ENCODE results near the gene GLO1.
"Not testable (repeated sequence)": the region's sequence is repeated elsewhere in the genome, so short reads cannot be mapped to it uniquely, and the experiment has no call there.

The GLO1 gene

GRCh38 chr6:38703949-38704590 is 1.1 kb upstream of the GLO1 start:
- DNase-seq, result no peak

DNA sequence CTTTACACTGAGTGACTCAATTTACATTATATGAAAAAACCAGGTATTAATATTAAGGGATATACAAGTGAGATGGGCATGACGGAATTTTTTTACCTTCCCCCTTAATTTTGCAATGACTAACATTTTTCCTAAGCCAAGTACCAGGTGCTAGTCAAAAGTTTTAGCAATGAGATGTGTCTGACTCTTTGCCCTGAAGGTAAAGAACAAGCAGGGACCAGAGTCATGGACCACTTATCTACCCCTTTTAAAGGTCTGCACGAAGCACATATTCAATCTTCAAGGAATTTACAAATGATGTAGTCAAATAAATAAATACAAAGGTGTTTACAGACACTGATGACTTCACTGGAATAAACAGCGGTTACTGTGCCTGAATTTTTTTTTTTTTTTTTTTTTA is 1.4 kb downstream of the GLO1 start:
- DNase-seq, result no peak

- not testable (repeated sequence) for DNase-seq
Observed at GRCh38 chr6:38699702-38700101, 3.2 kb downstream of the GLO1 start.

GRCh38 chr6:38697846-38698245 is 5.1 kb downstream of the GLO1 start:
- DNase-seq, result no peak

- DNase-seq, result no peak
Observed at GRCh38 chr6:38696345-38696744, 6.6 kb downstream of the GLO1 start.

- DNase-seq, result no peak
Observed at GRCh38 chr6:38695933-38696332, 7.0 kb downstream of the GLO1 start.

- DNase-seq, result no peak
Observed at GRCh38 chr6:38695227-38695900, 7.6 kb downstream of the GLO1 start.

DNA sequence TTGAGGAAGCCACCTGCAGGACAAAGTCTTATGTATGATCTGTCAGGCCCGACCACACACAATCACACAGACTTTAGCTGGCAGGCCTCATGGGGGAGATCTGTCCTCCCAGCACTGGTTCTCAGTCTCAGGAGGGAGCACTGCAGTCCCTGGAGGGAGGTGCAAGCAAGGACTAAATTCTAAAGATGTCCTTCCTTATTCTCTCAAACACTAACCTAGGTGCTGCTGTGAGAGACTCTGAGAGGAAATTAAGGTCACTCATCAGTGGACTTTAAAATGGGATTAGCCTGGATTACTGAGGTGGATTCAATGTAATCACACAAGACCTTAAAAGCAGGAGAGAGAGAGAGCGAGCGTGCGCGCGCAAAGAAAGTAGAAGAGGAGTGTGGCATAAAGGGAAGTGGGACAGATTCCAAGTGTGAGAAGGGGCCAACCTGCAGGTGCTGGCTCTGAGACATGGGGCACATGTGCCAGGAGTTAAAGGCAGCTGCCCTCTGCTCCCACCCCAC is 14.3 kb downstream of the GLO1 start:
- no peak for DNase-seq

DNA sequence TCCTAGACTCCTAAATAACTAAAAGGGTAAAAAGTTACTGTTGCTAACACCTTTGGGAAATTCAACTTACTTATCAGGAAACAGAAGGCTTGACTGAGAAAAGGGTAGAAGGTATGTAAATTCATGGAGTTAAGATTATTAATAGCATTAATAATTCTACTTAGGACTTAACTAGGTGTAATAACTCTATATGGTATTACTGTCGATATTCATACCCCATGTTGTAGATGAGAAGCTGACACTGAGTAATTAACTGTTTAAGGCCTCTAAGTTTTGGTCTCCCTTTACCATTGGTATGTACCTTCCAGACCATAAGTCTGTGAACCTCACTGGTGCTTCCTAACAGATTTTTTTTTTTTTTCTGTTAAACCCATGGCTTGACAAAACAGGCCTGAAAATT is 15.4 kb downstream of the GLO1 start:
- no peak for DNase-seq

GRCh38 chr6:38687043-38687353 is 15.9 kb downstream of the GLO1 start:
- DNase-seq, result no peak

- no peak for DNase-seq
Observed at GRCh38 chr6:38686270-38687042, 16.5 kb downstream of the GLO1 start.

DNA sequence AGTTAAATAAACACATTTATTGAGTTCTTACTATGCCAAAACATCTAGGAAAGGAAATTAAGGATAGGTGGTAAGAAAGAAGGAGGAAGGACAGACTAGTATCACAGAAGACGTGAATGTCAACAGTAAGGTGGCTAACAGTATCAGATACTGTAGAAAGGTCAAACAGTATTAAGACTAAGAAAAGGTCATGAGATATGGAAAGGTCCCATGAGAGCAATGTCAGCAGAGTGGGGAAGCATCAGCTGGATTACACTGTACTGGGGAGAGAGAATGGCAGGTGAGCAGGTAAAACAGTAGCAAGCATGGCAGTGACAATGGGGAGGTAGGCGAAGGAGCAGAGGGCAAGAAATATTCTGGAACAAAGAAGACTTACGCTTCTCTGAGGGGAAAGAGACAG is 18.0 kb downstream of the GLO1 start:
- no peak for DNase-seq

DNA sequence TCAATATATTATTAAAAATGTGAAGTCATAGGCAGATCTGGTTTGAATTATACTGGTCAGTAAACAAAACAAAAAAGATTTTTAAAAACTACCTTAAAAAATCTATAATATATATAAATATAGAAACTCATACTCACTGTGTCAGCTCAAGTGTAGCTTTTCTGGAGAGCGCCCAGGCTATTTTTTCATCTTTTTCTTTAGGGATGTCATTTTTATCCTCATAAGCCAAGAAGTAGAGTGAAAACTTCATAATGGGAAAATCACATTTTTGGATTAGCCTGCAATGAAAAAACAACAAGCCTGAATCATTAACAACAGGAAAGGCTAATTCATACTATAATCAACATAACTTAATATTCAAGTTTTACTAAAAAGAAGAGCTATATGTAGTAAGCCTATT is 18.7 kb downstream of the GLO1 start:
- no peak for DNase-seq

DNA sequence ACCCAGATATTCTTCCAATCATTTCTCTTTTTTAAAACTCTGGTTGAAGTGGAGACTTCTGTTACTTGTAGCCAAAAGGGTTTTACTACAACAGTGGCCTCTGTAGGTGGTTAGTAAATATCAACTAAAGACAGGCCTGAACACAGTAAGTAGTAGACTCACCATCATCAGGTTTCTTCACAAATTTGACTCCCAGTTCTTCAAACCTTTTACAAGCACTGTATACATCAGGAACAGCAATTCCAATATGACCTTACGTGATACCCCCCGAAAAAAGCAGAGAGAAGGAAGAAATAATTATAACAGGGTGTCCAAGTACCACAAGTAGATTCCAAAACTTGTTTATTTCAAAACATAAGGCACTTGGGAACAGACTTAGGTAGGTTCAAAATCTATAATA is 21.1 kb downstream of the GLO1 start:
- no peak for DNase-seq

- no peak for DNase-seq
Observed at GRCh38 chr6:38679668-38680067, 23.3 kb downstream of the GLO1 start.

DNA sequence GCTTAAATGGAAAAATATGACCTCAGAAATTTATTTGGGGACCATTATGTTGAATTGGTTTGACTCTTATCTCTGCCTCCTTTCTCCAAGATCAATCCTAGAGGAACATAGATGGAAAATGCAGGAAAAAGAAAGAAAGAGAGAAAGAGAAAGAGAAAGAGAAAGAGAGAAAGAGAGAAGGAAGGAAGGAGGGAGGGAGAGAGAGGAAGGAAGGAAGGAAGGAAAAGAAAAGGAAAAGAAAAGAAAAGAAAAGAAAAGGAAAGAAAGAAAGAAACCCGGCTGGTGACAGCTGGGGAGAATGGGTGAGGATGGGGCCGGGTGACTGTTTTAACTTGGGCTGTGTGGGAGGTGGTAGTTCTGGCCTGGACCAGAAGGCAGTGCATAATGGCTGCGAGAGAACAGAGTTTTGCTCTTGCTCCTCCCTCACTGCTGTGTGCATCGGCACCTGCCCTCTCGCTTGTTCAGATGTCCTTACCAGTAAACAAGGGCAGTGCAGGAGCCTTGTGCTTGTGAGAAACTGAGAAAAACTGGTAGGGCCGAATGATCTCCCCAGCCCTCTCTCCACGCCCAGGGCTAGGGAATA is 24.7 kb downstream of the GLO1 start:
- no peak for DNase-seq

- DNase-seq, result no peak
Observed at GRCh38 chr6:38676974-38677544, 25.9 kb downstream of the GLO1 start.

DNA sequence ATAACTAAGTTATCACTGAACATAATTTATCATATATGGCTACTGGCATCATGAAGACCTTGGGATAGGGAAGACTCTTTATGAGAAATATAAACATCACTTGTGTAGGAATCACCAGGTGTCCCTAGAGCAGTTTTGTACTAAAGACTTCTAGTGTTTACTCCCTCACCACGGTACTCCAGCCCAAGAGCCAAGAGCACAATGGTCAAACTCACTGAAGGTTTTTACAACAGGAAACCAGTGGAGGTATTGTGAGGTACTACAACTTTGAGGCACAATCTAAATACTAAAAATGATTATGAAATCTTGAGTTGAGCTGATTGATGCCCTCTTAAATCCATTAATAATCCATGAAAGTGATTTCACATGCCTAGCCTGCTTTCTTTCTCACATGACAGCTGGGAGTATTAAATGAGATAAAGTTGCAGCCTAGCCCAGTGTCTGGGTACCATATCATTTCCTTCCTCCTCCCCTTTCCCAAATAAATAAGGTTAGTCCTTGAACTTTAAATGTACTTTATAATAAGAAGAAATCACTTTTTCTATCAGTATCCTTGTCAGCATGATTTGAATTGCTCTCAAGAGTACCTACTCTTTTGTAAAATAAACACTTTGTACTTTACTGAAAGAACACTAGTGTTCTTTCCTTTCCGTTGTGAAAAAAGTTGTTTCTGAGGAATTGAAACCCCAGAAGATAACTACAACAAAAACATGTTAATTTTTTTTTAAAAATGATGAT is 26.5 kb downstream of the GLO1 start:
- DNase-seq, result no peak

GRCh38 chr6:38673397-38674165 is 29.4 kb downstream of the GLO1 start:
- peak; percentile 9 for DNase-seq

- peak; percentile 9 for DNase-seq
Observed at GRCh38 chr6:38671885-38672467, 31.0 kb downstream of the GLO1 start.

DNA sequence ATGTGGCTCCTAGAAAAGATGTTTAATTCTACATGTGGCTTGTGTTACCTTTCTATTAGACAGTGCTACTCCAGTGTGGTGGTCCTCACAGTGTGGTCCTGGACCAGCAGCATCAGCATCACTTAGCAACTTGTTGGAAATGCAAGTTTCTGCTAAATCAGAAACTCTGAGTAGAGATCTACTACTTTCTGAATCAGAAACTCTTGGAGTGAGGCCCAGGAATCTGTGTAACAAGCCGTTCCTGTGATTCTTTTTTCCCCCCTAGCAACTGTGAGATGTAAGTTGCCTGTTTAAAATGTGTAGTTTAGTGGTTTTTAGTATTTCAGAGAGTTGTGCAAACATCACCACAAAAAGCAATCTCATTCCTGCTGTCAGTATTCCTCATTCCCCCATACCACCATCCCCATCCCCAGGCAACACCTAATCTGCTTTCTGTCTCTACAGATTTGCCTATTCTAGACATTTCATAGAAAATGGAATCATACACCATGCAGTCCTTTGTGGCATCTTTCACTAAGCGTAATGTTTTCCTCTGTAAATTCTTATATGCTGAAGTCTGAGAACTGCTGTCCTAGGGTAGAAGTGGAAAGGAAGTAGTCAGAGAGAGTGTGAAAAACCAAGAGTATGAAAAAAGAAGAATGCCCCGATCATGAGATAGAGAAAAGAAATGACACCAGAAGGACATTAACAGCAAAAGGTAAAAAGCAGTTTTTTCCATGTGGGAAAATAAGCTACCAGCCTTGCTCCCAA is 44.4 kb downstream of the GLO1 start:
- DNase-seq, result no peak

All from stimulated activated CD4-positive, alpha-beta T cell treated with anti-CD3 and anti-CD28 coated beads, Interleukin-1b, Interleukin-23, amount 100 ng/mL, for 48 hours (primary cell).